Esophagus muscularis mucosa (tissue), 4 donors: ENCODE measurements around the gene DNM3. TPM values are rescaled to one million over a fixed set of nuclear protein-coding genes. Genes with fewer than 3 reads are reported as not detected.
"Not testable (repeated sequence)": the region's sequence is repeated elsewhere in the genome, so short reads cannot be mapped to it uniquely, and the experiment has no call there.

Experiments
- DNase-seq: peaks from one replicate; pipeline ENCODE4 v3.0.0-alpha.2; 2017; ENCODE audit errors: extremely low spot score
- H3K27ac ChIP-seq, 4 donors: fragments of 200-600 bp; sonication (generic); replicated peaks in 1 of 4; 1 replicate in 3 of 4; 2 replicates in 1 of 4; pipeline ENCODE4 v1.5.1; 2016 to 2019; ENCODE audit warnings: mild to moderate bottlenecking in 1 of 4
- H3K27me3 ChIP-seq, 4 donors: fragments of 200-600 bp; sonication (generic); one replicate each; pipeline versions ENCODE4 v1.5.1 to v1.6.0; 2016 to 2019
- H3K36me3 ChIP-seq, 4 donors: fragments of 200-600 bp; sonication (generic); one replicate each; pipeline ENCODE4 v1.5.1; 2016 to 2019
- H3K4me1 ChIP-seq, 4 donors: fragments of 200-600 bp; sonication (generic); one replicate each; pipeline ENCODE4 v1.5.1; 2016 to 2019
- H3K4me3 ChIP-seq, 4 donors: fragments of 200-600 bp; sonication (generic); 1 replicate in 2 of 4; 2 replicates in 2 of 4; pipeline ENCODE4 v1.5.1; 2016 to 2019; ENCODE audit warnings: mild to moderate bottlenecking in 4 of 4, moderate library complexity in 1 of 4
- H3K9me3 ChIP-seq, 4 donors: fragments of 200-600 bp; sonication (generic); 1 replicate in 3 of 4; 2 replicates in 1 of 4; pipeline ENCODE4 v1.5.1; 2016 to 2019
- EP300 ChIP-seq: sonication (generic); formaldehyde crosslinking; IDR thresholded peaks from one replicate; pipeline ENCODE4 v1.6.1; 2017; ENCODE audit warnings: antibody characterized with exemption
- POLR2A ChIP-seq: fragments of 450-650 bp; IDR thresholded peaks from one replicate; pipeline ENCODE4 v1.6.1; 2017; ENCODE audit warnings: antibody characterized with exemption, moderate library complexity, mild to moderate bottlenecking, low read depth
- POLR2AphosphoS5 ChIP-seq, 2 donors: sonication (generic); formaldehyde crosslinking; IDR thresholded peaks; one replicate each; pipeline ENCODE4 v1.6.1; 2017; ENCODE audit warnings: antibody characterized with exemption in 2 of 2
- WGBS: methylation state at CpG from one replicate; pipeline ENCODE4 v1.1.5; 2018; 5-methylcytosine and 5-hydroxymethylcytosine counted together
- intact Hi-C: fragments of 100-400 bp; cut with DNase I; formaldehyde crosslinking; loops from one replicate; pipeline ENCODE4 v1.15.1; 2023
- total RNA-seq, 4 donors: library from RNA; depleted of rRNA; stranded (reverse); fragments of >200 nt; gene quantifications; one replicate each; pipeline versions ENCODE4 v1.1.0 to v1.2.1, GENCODE V29; 2016
- TF ChIP-seq, protein P1 (sequence below), 3 experiments: fragments of 200-600 bp in 2 of 3; fragments of 450-650 bp in 1 of 3; sonication (generic) in 2 of 3; IDR thresholded peaks; one replicate each; pipeline ENCODE4 v1.5.1; 2017 to 2019; ENCODE audit warnings: antibody characterized with exemption in 3 of 3, mild to moderate bottlenecking in 2 of 3, moderate library complexity in 1 of 3

The DNM3 gene
- total RNA-seq, 4 donors from 2014 or later, result 3.3 to 6.4 (median 3.9) TPM

- Histone ChIP-seq H3K27ac (no peak overlapping the region), H3K4me1 (no peaks in the 10 kb centered on the region), H3K27me3 (no peaks in the 10 kb centered on the region), H3K9me3 (no peaks in the 10 kb centered on the region), H3K36me3 (peaks cover 0 to 4% (median 0%) of the 10 kb centered on the region in 4 donors), H3K4me3 (no peak overlapping the region)
- no peak for DNase-seq
- intact Hi-C loops, result no loop called here
- WGBS, result 88% methylated on average over 1 of the region's 1 CpG
- TF ChIP-seq EP300 (no peak), POLR2A (no peak), POLR2AphosphoS5 (IDR thresholded peaks at IDR 0.05) (no peak)
- TF ChIP-seq, protein P1, sequence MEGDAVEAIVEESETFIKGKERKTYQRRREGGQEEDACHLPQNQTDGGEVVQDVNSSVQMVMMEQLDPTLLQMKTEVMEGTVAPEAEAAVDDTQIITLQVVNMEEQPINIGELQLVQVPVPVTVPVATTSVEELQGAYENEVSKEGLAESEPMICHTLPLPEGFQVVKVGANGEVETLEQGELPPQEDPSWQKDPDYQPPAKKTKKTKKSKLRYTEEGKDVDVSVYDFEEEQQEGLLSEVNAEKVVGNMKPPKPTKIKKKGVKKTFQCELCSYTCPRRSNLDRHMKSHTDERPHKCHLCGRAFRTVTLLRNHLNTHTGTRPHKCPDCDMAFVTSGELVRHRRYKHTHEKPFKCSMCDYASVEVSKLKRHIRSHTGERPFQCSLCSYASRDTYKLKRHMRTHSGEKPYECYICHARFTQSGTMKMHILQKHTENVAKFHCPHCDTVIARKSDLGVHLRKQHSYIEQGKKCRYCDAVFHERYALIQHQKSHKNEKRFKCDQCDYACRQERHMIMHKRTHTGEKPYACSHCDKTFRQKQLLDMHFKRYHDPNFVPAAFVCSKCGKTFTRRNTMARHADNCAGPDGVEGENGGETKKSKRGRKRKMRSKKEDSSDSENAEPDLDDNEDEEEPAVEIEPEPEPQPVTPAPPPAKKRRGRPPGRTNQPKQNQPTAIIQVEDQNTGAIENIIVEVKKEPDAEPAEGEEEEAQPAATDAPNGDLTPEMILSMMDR (IDR thresholded peaks at IDR 0.05), result no peak
These were observed 212.9 kb downstream of the DNM3 start for GRCh38 chr1:172054172-172054571.

GRCh38 chr1:172055816-172056419 is 214.6 kb downstream of the DNM3 start:
- 94% methylated on average over 19 of the region's 23 CpGs for WGBS
- H3K9me3 ChIP-seq, DNase-seq, H3K4me1 ChIP-seq, H3K27me3 ChIP-seq, H3K4me3 ChIP-seq, intact Hi-C loops, H3K36me3 ChIP-seq, H3K27ac ChIP-seq: not testable (repeated sequence)

DNA sequence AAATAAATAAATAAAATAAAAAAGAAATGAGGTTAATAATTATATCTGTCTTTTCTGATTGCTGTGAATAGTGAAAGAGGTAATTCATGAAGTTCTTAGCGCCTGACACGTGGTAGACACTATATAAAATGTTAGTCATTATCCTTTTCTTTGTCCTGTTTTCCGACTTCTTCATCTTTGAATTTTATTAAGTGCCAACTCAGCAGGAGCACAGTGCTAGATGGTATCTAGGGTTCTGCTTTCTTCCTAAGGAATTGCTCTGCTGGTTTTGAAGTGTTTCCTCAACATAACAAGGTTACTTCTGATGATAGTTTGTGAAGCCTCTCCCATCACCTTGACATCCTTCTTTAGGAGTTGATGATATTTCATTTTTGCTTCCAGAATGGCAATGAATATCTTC is 227.0 kb downstream of the DNM3 start:
- no peak overlapping the region for H3K27ac ChIP-seq
- intact Hi-C loops, result no loop called here

DNA sequence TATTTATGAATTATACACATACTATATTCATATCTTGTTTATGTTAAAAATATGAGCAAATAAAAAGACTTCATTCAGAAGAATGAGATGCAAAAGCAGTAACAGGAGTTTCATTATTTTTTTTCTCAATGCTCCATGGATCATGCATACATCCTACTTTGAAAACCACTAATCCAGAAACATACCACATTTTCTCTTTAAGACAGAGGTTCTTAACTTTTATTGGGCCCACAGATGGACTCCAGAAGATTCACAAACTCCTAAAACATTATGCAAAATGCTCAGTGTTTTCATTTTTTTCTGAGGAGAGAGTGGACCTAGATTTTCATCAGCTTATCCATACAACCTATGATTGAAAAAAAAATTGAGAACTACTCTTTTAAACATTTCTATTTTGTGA is 227.8 kb downstream of the DNM3 start:
- Histone ChIP-seq H3K27me3 (no peaks in the 10 kb centered on the region), H3K36me3 (no peaks in the 10 kb centered on the region), H3K4me3 (no peak overlapping the region), H3K27ac (no peak overlapping the region), H3K4me1 (no peaks in the 10 kb centered on the region), H3K9me3 (no peaks in the 10 kb centered on the region)
- DNase-seq, result no peak
- intact Hi-C loops, result no loop called here
- TF ChIP-seq EP300 (no peak), POLR2A (no peak), POLR2AphosphoS5 (IDR thresholded peaks at IDR 0.05) (no peak)
- TF ChIP-seq, protein P1 (IDR thresholded peaks at IDR 0.05), result no peak

More for the DNA sequence above, 227.0 kb downstream of the DNM3 start:
- Histone ChIP-seq H3K4me1 (no peaks in the 10 kb centered on the region), H3K36me3 (no peaks in the 10 kb centered on the region), H3K4me3 (no peak overlapping the region), H3K9me3 (no peaks in the 10 kb centered on the region), H3K27me3 (no peaks in the 10 kb centered on the region)
- DNase-seq, result no peak
- no peak for TF ChIP-seq EP300
- TF ChIP-seq, protein P1 (IDR thresholded peaks at IDR 0.05), result no peak
- TF ChIP-seq POLR2A, result no peak
- no peak for TF ChIP-seq POLR2AphosphoS5 (IDR thresholded peaks at IDR 0.05)
- WGBS, result 92% methylated on average over 3 of the region's 3 CpGs

DNA sequence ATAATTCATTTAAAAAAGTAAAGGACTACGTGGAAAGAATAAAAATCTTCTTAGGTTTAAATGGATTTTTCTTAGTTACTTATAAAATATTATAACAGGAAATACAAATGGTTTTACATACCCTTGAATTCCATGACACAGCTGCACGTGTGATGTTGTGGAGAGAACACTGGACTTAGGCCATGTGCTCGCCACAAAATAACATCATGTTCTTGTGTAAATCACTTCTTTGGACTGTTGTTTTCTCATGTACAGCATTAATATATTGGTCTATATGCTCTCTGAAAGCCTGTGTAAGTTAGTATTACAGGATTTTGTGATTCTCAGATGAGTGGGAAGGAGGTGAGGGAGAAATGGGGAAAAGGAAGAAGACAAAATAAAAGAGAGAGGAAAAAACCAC is 228.2 kb downstream of the DNM3 start:
- intact Hi-C loops, result no loop called here
- Histone ChIP-seq H3K36me3 (no peaks in the 10 kb centered on the region), H3K9me3 (no peaks in the 10 kb centered on the region), H3K4me3 (no peak overlapping the region), H3K27me3 (no peaks in the 10 kb centered on the region), H3K4me1 (no peaks in the 10 kb centered on the region), H3K27ac (no peak overlapping the region)
- DNase-seq, result no peak
- TF ChIP-seq EP300 (no peak), POLR2AphosphoS5 (IDR thresholded peaks at IDR 0.05) (no peak), POLR2A (no peak)
- TF ChIP-seq, protein P1 (IDR thresholded peaks at IDR 0.05), result no peak
- 59% methylated on average over 3 of the region's 3 CpGs for WGBS
